ENCODE measurements around the gene TRIM67. TPM values are rescaled to one million over a fixed set of nuclear protein-coding genes. Genes with fewer than 3 reads are reported as not detected.
A peak's percentile ranks its signal among the peaks of the same experiment; 100 is the strongest.

Gene TRIM67
- total RNA-seq: 0.32 and 0.39 TPM in 2 replicates
- long read RNA-seq: 0 reads

GRCh38 chr1:231161667-231162296 is at the start of gene TRIM67:
Gene TRIM67, plus strand, starts transcription at chr1:231162058. Its CDS starts 912 bp downstream, at chr1:231162970.
- Mint-ChIP-seq H3K4me1 (ENCODE audit: unreplicated experiment) (peaks cover 39% of the 10 kb centered on the region), H3K9me3 (ENCODE audit: unreplicated experiment) (no peaks in the 10 kb centered on the region), H3K36me3 (ENCODE audit: unreplicated experiment) (no peaks in the 10 kb centered on the region), H3K27me3 (ENCODE audit: unreplicated experiment) (peaks cover 2% of the 10 kb centered on the region), H3K27ac (ENCODE audit: unreplicated experiment) (no peak within 1 kb of the TSS), H3K4me3 (ENCODE audit: unreplicated experiment) (peak within 1 kb of the TSS; percentile 72)
- no peak for TF ChIP-seq CTCF (IDR thresholded peaks at IDR 0.05)
- no peak for DNase-seq (ENCODE audit: extremely low spot score, unreplicated experiment)

GRCh38 chr1:231116738-231117137 is 45.1 kb upstream of the TRIM67 start:
- Mint-ChIP-seq H3K27ac (ENCODE audit: unreplicated experiment) (no peak overlapping the region), H3K4me1 (ENCODE audit: unreplicated experiment) (peaks cover 5% of the 10 kb centered on the region), H3K36me3 (ENCODE audit: unreplicated experiment) (peaks cover 8% of the 10 kb centered on the region), H3K9me3 (ENCODE audit: unreplicated experiment) (peaks cover 15% of the 10 kb centered on the region), H3K27me3 (ENCODE audit: unreplicated experiment) (peaks cover 3% of the 10 kb centered on the region), H3K4me3 (ENCODE audit: unreplicated experiment) (no peak overlapping the region)
- no peak for DNase-seq (ENCODE audit: extremely low spot score, unreplicated experiment)
- no peak for TF ChIP-seq CTCF (IDR thresholded peaks at IDR 0.05)

- no peak for DNase-seq (ENCODE audit: extremely low spot score, unreplicated experiment)
- Mint-ChIP-seq H3K27ac (ENCODE audit: unreplicated experiment) (no peak overlapping the region), H3K4me1 (ENCODE audit: unreplicated experiment) (peaks cover 18% of the 10 kb centered on the region), H3K27me3 (ENCODE audit: unreplicated experiment) (peaks cover 3% of the 10 kb centered on the region), H3K4me3 (ENCODE audit: unreplicated experiment) (no peak overlapping the region), H3K9me3 (ENCODE audit: unreplicated experiment) (peaks cover 11% of the 10 kb centered on the region), H3K36me3 (ENCODE audit: unreplicated experiment) (peaks cover 8% of the 10 kb centered on the region)
- TF ChIP-seq CTCF (IDR thresholded peaks at IDR 0.05): no peak
Measured at GRCh38 chr1:231118704-231119453, 43.0 kb upstream of the TRIM67 start.

- peaks cover 24% of the 10 kb centered on the region for H3K4me1 Mint-ChIP-seq (ENCODE audit: unreplicated experiment)
Measured at GRCh38 chr1:231121533-231121932, 40.3 kb upstream of the TRIM67 start.

More at GRCh38 chr1:231121533-231121932, 40.3 kb upstream of the TRIM67 start:
- Mint-ChIP-seq H3K27ac (ENCODE audit: unreplicated experiment) (no peak overlapping the region), H3K36me3 (ENCODE audit: unreplicated experiment) (peaks cover 8% of the 10 kb centered on the region), H3K9me3 (ENCODE audit: unreplicated experiment) (peaks cover 11% of the 10 kb centered on the region), H3K4me3 (ENCODE audit: unreplicated experiment) (no peak overlapping the region), H3K27me3 (ENCODE audit: unreplicated experiment) (peaks cover 2% of the 10 kb centered on the region)
- no peak for DNase-seq (ENCODE audit: extremely low spot score, unreplicated experiment)
- no peak for TF ChIP-seq CTCF (IDR thresholded peaks at IDR 0.05)

Measured in osteocyte (in vitro differentiated cells).